Gastrocnemius medialis (tissue), 4 donors: ENCODE measurements around the gene ARHGEF4.

Source experiments
- POLR2A ChIP-seq, 2 donors: fragments of 450-650 bp; IDR thresholded peaks; one replicate each; pipeline ENCODE4 v1.6.1; 2017; ENCODE audit warnings: antibody characterized with exemption in 2 of 2, mild to moderate bottlenecking in 2 of 2, moderate library complexity in 2 of 2
- TF ChIP-seq, protein P1 (sequence below), 5 experiments: fragments of 450-650 bp in 3 of 5; fragments of 200-600 bp in 2 of 5; sonication (generic) in 2 of 5; IDR thresholded peaks in 4 of 5; conservative IDR thresholded peaks in 1 of 5; 1 replicate in 4 of 5; 2 replicates in 1 of 5; pipeline ENCODE4 v1.5.1; 2016 to 2019; ENCODE audit warnings: antibody characterized with exemption in 5 of 5, mild to moderate bottlenecking in 3 of 5, moderate library complexity in 3 of 5

DNA sequence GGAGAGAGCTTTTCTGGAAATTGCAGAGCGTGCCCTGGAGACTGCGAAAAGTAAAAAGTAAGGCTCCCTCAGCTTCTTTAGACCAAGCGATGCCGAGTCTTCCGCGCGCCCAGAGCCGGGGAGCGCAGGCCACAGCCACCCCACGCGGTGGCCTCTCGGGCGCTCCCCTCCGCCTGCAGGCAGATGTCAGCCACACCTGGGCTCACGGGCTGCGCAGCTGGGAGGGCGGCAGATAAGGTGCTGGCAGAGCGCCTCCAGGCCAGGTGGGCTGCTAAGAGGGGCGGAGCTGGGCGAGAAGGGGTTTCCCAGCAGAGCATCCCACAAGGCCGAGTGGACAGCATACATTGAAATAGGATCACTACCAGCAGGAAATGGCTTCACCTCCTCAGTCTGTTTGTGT lies 81.7 kb downstream of the ARHGEF4 start:
- TF ChIP-seq POLR2A (IDR thresholded peaks at IDR 0.05): no peak
- TF ChIP-seq, protein P1, sequence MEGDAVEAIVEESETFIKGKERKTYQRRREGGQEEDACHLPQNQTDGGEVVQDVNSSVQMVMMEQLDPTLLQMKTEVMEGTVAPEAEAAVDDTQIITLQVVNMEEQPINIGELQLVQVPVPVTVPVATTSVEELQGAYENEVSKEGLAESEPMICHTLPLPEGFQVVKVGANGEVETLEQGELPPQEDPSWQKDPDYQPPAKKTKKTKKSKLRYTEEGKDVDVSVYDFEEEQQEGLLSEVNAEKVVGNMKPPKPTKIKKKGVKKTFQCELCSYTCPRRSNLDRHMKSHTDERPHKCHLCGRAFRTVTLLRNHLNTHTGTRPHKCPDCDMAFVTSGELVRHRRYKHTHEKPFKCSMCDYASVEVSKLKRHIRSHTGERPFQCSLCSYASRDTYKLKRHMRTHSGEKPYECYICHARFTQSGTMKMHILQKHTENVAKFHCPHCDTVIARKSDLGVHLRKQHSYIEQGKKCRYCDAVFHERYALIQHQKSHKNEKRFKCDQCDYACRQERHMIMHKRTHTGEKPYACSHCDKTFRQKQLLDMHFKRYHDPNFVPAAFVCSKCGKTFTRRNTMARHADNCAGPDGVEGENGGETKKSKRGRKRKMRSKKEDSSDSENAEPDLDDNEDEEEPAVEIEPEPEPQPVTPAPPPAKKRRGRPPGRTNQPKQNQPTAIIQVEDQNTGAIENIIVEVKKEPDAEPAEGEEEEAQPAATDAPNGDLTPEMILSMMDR (IDR thresholded peaks at IDR 0.05 in 4 of 5, conservative IDR thresholded peaks at IDR 0.05 in 1 of 5): no peak
